OCI-LY7 (cell line): ENCODE results near the gene SCN10A. TPM values are rescaled to one million over a fixed set of nuclear protein-coding genes. Genes with fewer than 3 reads are reported as not detected.

Experiments used
- BruUV-seq: library from RNA; stranded (reverse); fragments of 400-500 nt; replicated peaks from 2 replicates; lab custom pipeline; 2021; lab: Mats Ljungman, UMichigan
- CTCF ChIA-PET: fragments of 300-600 bp; sonication (Branson Sonifier 250); formaldehyde crosslinking; loops from one replicate; lab custom pipeline; 2022; ENCODE audit warnings: antibody characterized with exemption; ENCODE audit not compliant: unreplicated experiment; lab: Charles Lee
- POLR2A ChIA-PET: fragments of 300-600 bp; sonication (Branson Sonifier 250); formaldehyde crosslinking; loops from one replicate; lab custom pipeline; 2022; ENCODE audit warnings: antibody characterized with exemption; lab: Charles Lee
- DNase-seq: peaks from one replicate; pipeline ENCODE4 v3.0.0-alpha.2; 2015; ENCODE audit warnings: low spot score
- H2AFZ ChIP-seq: fragments of 200-600 bp; sonication (generic), shearing (Covaris generic); 2 replicates; pipeline ENCODE4 v1.6.1; 2014; ENCODE audit warnings: mild to moderate bottlenecking, antibody characterized with exemption, low read length, moderate library complexity
- H3K27ac ChIP-seq: fragments of 200-600 bp; sonication (generic); 2 replicates; pipeline ENCODE4 v1.5.1; 2014; ENCODE audit warnings: mixed run types, low read depth, mild to moderate bottlenecking, moderate library complexity, low read length, inconsistent platforms; ENCODE audit not compliant: poor library complexity, severe bottlenecking
- H3K36me3 ChIP-seq: fragments of 200-600 bp; sonication (generic); 2 replicates; pipeline ENCODE4 v1.6.1; 2014; ENCODE audit warnings: mild to moderate bottlenecking, antibody characterized with exemption, low read length, moderate library complexity, mixed read lengths; ENCODE audit not compliant: insufficient read depth
- H3K4me1 ChIP-seq: fragments of 200-600 bp; sonication (generic); 2 replicates; pipeline ENCODE4 v1.5.1; 2014; ENCODE audit warnings: mild to moderate bottlenecking, low read length; ENCODE audit not compliant: insufficient read depth, poor library complexity, severe bottlenecking
- H3K4me2 ChIP-seq: fragments of 200-600 bp; sonication (generic); 2 replicates; pipeline ENCODE4 v1.6.1; 2014; ENCODE audit warnings: mild to moderate bottlenecking, low read length
- H3K4me3 ChIP-seq: fragments of 200-600 bp; sonication (generic); 2 replicates; pipeline ENCODE4 v1.5.1; 2014; ENCODE audit warnings: mild to moderate bottlenecking, low read depth, low read length; ENCODE audit not compliant: poor library complexity, severe bottlenecking
- H3K79me2 ChIP-seq: fragments of 200-600 bp; sonication (generic); 2 replicates; pipeline ENCODE4 v1.6.1; 2016; ENCODE audit warnings: low read depth, mild to moderate bottlenecking, low read length, moderate library complexity, mixed read lengths; ENCODE audit not compliant: insufficient read depth
- H3K9me2 ChIP-seq: fragments of 200-600 bp; sonication (generic); 2 replicates; pipeline ENCODE4 v1.6.1; 2016; ENCODE audit warnings: mild to moderate bottlenecking, low read length, mixed read lengths; ENCODE audit not compliant: insufficient read depth
- H3K9me3 ChIP-seq: fragments of 200-600 bp; sonication (generic); 2 replicates; pipeline ENCODE4 v1.6.1; 2014; ENCODE audit warnings: mild to moderate bottlenecking, mixed run types, low read length, mixed read lengths
- H4K20me1 ChIP-seq: fragments of 200-600 bp; sonication (generic); 2 replicates; pipeline ENCODE4 v1.6.1; 2014; ENCODE audit warnings: mild to moderate bottlenecking, antibody characterized with exemption, low read length, moderate library complexity, mixed read lengths; ENCODE audit not compliant: insufficient read depth
- EZH2phosphoT487 ChIP-seq: fragments of 200-600 bp; sonication (generic); IDR thresholded peaks from 2 replicates; pipeline ENCODE4 v1.6.1; 2018; ENCODE audit warnings: low read depth, borderline replicate concordance, mild to moderate bottlenecking, mixed run types, antibody characterized with exemption, low read length, moderate library complexity, mixed read lengths
- intact Hi-C: fragments of 100-400 bp; cut with micrococcal nuclease; formaldehyde crosslinking; loops from one replicate; pipeline ENCODE4 v1.10.0; 2022; ENCODE audit not compliant: unreplicated experiment
- total RNA-seq, 2 experiments: library from RNA; depleted of rRNA in 1 of 2; stranded (reverse); fragments of >200 nt in 1 of 2; shearing (Covaris generic) in 1 of 2; gene quantifications; 2 replicates each; pipeline ENCODE4 v1.2.3, GENCODE V29; 2014 to 2022
- TF ChIP-seq, protein P1 (sequence below): fragments of 200-600 bp; sonication (generic); conservative IDR thresholded peaks from 2 replicates; pipeline ENCODE4 v1.5.1; 2014; ENCODE audit warnings: mild to moderate bottlenecking, antibody characterized with exemption, low read length, moderate library complexity, mixed read lengths

SCN10A gene
- total RNA-seq, 2 experiments from 2014 or later, result not detected

DNA sequence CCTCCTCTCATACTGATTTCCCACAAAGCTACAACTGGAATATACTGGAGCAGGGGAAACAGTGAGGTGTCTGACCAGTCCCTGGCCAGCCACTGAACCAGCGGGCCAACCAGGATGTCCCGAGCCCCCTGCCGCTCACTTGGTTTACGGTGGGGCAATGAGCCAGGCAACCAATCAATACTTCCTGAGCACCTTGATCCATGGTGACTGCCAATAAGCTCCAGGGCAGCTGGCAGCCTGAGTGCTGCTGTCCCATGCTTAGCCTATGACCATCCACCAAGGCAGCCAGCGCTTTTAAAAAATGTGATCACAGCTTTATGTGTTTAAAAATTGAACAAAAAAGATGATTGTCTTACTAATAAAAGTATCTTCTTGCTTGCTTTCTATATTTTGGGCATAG, 4.2 kb downstream of the SCN10A start:
- Histone ChIP-seq H3K9me3 (no peaks in the 10 kb centered on the region), H3K79me2 (no peaks in the 10 kb centered on the region), H3K9me2 (no peaks in the 10 kb centered on the region), H3K36me3 (no peaks in the 10 kb centered on the region), H4K20me1 (no peaks in the 10 kb centered on the region), H2AFZ (no peak overlapping the region), H3K4me1 (no peaks in the 10 kb centered on the region), H3K27ac (no peak overlapping the region), H3K4me2 (no peak overlapping the region), H3K4me3 (no peak overlapping the region)
- BruUV-seq, result no TSS peak
- DNase-seq, result no peak
- TF ChIP-seq EZH2phosphoT487, result no peak
- TF ChIP-seq, protein P1, sequence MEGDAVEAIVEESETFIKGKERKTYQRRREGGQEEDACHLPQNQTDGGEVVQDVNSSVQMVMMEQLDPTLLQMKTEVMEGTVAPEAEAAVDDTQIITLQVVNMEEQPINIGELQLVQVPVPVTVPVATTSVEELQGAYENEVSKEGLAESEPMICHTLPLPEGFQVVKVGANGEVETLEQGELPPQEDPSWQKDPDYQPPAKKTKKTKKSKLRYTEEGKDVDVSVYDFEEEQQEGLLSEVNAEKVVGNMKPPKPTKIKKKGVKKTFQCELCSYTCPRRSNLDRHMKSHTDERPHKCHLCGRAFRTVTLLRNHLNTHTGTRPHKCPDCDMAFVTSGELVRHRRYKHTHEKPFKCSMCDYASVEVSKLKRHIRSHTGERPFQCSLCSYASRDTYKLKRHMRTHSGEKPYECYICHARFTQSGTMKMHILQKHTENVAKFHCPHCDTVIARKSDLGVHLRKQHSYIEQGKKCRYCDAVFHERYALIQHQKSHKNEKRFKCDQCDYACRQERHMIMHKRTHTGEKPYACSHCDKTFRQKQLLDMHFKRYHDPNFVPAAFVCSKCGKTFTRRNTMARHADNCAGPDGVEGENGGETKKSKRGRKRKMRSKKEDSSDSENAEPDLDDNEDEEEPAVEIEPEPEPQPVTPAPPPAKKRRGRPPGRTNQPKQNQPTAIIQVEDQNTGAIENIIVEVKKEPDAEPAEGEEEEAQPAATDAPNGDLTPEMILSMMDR, result no peak
- intact Hi-C loops, result no loop called here
- CTCF ChIA-PET, result no interaction called here
- POLR2A ChIA-PET, result interaction anchor here (1.2 kb wide), 1 partner anchor 15 kb away, joined by 3 read pairs; no protein-coding TSS in a partner anchor

DNA sequence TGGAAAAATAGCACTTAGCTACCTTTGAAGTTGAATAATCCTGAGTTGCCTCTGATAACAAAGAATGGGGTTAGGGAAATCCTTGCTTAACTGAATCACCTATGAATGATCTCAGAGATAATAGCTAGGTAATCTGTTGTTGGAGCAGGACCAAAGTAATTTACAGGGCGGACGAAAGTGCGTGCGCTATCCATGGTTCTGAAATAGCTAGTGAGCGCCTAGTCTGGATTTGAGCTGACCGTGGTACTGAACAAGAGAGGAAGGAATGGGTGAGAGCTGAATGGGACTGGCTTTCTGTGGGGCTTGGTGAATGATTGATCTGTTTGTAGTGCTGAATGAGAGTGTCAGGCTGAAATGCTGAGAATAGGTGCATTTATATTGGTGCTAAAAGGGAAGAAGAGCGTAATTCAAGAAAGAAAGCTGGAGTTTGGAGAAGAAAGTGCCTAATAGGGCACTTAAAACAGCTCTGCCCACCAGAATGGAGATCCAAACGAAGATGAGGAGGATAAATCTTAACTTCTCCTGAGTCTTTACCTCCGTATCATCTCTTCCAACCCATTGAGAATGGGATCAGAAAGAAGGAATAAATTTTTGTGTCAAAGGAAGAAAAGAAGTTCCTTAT, 10.1 kb downstream of the SCN10A start:
- H3K79me2 ChIP-seq, result no peaks in the 10 kb centered on the region
- H3K4me2 ChIP-seq, result no peak overlapping the region
- no peaks in the 10 kb centered on the region for H3K36me3 ChIP-seq
- no peaks in the 10 kb centered on the region for H4K20me1 ChIP-seq
- no peak overlapping the region for H3K27ac ChIP-seq
- peak; percentile 68 for DNase-seq
- H3K4me1 ChIP-seq, result no peaks in the 10 kb centered on the region
- BruUV-seq, result no TSS peak
- POLR2A ChIA-PET, result interaction anchor here (0.6 kb wide), 1 partner anchor 147 kb away, joined by 9 read pairs; no protein-coding TSS in a partner anchor
- H3K9me2 ChIP-seq, result no peaks in the 10 kb centered on the region
- H2AFZ ChIP-seq, result no peak overlapping the region
- intact Hi-C loops, result no loop called here
- CTCF ChIA-PET, result interaction anchor here (1.4 kb wide), 1 partner anchor 194 kb away, joined by 3 read pairs; no protein-coding TSS in a partner anchor
- TF ChIP-seq, protein P1, result no peak
- TF ChIP-seq EZH2phosphoT487, result no peak
- no peaks in the 10 kb centered on the region for H3K9me3 ChIP-seq
- H3K4me3 ChIP-seq, result no peak overlapping the region

DNA sequence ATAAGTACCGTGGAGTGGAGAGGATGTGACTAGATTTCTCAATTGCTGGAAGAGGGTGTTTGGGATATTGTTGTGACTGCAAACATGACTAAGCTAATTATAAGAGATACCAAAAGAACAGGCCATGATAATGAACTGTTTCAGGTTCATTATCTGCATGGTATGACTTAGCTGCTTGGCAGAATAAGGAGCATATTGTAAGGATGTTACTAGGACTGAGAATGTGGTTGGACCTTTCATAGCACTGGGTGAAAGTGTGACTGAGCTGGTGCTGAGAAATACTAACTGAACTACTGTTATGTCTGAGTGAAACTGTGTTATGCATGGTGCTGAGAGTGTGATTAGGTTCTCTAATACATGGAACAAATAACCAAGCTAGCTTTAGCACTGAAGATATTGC, 11.0 kb downstream of the SCN10A start:
- ChIA-PET CTCF (interaction anchor here (1.4 kb wide), 1 partner anchor 195 kb away, joined by 3 read pairs; no protein-coding TSS in a partner anchor), POLR2A (interaction anchor here (0.9 kb wide), 1 partner anchor 24 kb away, joined by 3 read pairs; no protein-coding TSS in a partner anchor)
- no peaks in the 10 kb centered on the region for H3K79me2 ChIP-seq
- no peak overlapping the region for H3K4me2 ChIP-seq
- DNase-seq, result no peak
- H3K4me1 ChIP-seq, result no peaks in the 10 kb centered on the region
- H4K20me1 ChIP-seq, result no peaks in the 10 kb centered on the region
- H3K36me3 ChIP-seq, result no peaks in the 10 kb centered on the region
- TF ChIP-seq, protein P1, result no peak
- TF ChIP-seq EZH2phosphoT487, result no peak
- H3K9me2 ChIP-seq, result no peaks in the 10 kb centered on the region
- no peak overlapping the region for H3K27ac ChIP-seq
- intact Hi-C loops, result no loop called here
- no peaks in the 10 kb centered on the region for H3K9me3 ChIP-seq
- no peak overlapping the region for H3K4me3 ChIP-seq
- no peak overlapping the region for H2AFZ ChIP-seq
- BruUV-seq, result no TSS peak
